ENCODE measurements around the gene PISD. TPM values are rescaled to one million over a fixed set of nuclear protein-coding genes. Genes with fewer than 3 reads are reported as not detected.
"Not testable (repeated sequence)": the region's sequence is repeated elsewhere in the genome, so short reads cannot be mapped to it uniquely, and the experiment has no call there.

PISD gene
- total RNA-seq: 10 to 100 TPM; 36.8 to 41.9 TPM

DNA sequence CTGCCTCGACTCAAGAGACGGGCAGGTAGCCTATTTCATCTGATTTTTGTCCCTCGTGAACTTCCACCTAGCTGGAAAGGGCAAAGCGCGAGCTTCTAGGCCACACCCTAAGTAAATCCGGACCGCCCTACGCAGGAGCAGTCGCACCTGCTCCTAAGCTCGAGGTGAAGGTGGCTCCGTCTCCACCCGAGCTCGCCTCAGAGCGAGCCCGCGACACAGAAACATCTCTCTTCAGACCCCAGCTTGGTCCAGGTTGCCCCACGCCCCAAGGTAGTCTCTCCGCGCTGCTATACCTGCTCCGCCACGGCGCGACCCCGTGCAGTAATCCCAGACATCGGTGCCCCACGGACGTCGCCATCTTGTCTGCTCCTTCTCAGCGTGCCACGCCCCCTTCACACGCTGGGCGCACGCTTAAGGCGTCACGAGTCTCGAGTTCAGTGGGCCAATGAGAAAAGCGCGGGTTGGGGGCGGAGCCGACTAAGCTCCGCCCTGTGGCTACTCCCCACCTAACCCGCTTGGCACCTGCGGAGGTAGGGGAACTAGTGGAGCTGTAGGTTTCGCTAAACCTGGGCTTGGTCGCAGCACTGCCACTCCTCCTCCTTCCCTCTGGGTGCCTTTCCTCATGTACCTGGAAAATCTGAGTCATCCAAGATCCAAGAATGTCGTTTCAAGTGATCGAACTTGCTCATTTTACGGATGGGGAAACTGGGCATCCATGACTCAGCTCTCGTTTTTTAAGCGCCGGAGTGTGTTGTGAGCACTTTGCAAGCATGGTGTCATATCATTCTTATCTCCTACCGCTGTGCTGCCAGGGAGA is at the start of gene PISD:
PISD (minus strand) TSS at position 365 of the 817 bp plus-strand sequence; CDS start at position 358, 7 bp downstream.
- Mint-ChIP-seq H3K9me3 (no peaks in the 10 kb centered on the region), H3K27ac (peak within 1 kb of the TSS; percentile 98 to 99), H3K36me3 (peaks cover 6 to 14% of the 10 kb centered on the region in 2 donors)
- peak; percentile 84 to 89 for ATAC-seq
- DNase-seq (ENCODE audit: low spot score in 2 of 2): peak; percentile 94

DNA sequence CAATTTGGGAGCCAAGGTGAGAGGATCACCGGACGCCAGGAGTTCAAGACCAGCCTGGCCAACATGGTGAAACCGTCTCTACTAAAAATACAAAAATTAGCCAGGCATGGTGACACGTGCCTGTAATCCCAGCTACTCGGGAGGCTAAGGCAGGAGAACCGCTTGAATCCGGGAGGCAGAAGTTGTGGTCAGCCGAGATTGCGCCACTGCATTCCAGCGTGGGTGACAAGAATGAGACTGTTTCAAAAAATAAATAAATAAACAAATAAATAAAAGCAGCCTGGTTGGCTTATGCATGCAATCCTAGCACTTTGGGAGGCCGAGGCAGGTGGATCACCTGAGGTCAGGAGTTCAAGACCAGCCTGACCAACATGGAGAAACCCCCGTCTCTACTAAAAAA is 49.2 kb upstream of the PISD start:
- not testable (repeated sequence) for H3K9me3 Mint-ChIP-seq
- H3K36me3 Mint-ChIP-seq: peaks cover 18 to 24% of the 10 kb centered on the region in 2 donors

DNA sequence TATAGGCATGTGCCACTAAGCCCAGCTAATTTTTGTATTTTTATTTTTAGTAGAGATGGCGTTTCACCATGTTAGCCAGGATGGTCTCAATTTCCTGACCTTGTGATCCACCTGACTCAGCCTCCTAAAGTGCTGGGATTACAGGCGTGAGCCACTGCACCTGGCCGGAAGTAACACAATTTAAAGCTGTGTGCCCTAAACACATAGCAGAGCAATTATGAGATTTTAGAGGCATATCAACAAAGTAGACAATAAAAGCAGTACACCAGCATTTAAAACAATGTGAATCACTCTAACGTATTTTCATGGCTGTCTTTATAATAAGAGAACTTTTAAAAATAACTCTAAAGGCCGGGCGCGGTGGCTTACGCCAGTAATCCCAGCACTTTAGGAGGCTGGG is 45.5 kb upstream of the PISD start:
- DNase-seq (ENCODE audit: low spot score in 2 of 2): no peak

More for the DNA sequence above, 49.2 kb upstream of the PISD start:
- DNase-seq (ENCODE audit: low spot score in 2 of 2); ATAC-seq: not testable (repeated sequence)
- peak overlapping the region in 1 of 2 donors; percentile 74 for H3K27ac Mint-ChIP-seq

DNA sequence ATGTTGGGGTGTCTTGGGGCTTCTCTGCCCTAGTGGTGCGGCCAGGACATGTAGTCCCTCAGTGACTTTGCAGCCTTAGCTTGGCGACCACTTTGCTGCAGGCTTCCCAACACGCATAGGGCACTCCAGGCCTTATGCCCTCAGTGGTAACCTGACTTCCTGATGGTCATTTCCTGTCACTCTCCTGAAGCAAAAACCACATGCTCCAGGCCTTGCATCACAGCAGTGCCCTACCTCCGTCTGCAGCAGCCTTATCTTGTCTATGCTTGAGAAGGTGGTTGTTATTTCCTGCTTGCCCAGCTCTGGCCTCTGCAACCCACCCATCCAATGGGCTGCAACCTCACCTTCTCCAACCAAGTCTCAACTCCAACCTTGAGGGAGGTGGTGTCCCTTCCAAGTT is 33.4 kb upstream of the PISD start:
- H3K27ac Mint-ChIP-seq: no peak overlapping the region
- H3K9me3 Mint-ChIP-seq: no peaks in the 10 kb centered on the region
- peaks cover 0 to 16% of the 10 kb centered on the region in 2 donors for H3K36me3 Mint-ChIP-seq
- DNase-seq (ENCODE audit: low spot score in 2 of 2): no peak
- ATAC-seq: peak in 1 of 2 donors; percentile 21

More for the DNA sequence above, 45.5 kb upstream of the PISD start:
- H3K36me3 Mint-ChIP-seq: peaks cover 8 to 22% of the 10 kb centered on the region in 2 donors
- H3K9me3 Mint-ChIP-seq: no peaks in the 10 kb centered on the region
- H3K27ac Mint-ChIP-seq: no peak overlapping the region
- no peak for ATAC-seq

DNA sequence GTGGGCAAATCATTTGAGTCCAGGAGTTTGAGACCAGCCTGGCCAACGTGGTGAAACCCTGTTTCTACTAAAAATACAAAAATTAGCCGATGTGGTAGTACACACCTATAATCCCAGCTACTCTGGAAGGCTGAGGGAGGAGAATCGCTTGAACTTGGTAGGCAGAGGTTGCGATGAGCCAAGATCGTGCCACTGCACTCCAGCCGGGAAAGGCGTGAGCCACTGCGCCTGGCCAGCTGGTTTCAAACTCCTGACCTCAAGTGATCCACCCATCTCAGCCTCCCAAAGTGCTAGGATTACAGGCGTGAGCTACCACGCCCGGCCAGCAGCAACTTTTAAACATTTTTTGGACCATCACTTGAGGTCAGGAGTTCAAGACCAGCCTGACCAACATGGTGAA is 32.0 kb upstream of the PISD start:
- ATAC-seq; DNase-seq (ENCODE audit: low spot score in 2 of 2); H3K9me3 Mint-ChIP-seq: not testable (repeated sequence)
- Mint-ChIP-seq H3K27ac (peak overlapping the region in 1 of 2 donors; percentile 60), H3K36me3 (peaks cover 0 to 16% of the 10 kb centered on the region in 2 donors)

DNA sequence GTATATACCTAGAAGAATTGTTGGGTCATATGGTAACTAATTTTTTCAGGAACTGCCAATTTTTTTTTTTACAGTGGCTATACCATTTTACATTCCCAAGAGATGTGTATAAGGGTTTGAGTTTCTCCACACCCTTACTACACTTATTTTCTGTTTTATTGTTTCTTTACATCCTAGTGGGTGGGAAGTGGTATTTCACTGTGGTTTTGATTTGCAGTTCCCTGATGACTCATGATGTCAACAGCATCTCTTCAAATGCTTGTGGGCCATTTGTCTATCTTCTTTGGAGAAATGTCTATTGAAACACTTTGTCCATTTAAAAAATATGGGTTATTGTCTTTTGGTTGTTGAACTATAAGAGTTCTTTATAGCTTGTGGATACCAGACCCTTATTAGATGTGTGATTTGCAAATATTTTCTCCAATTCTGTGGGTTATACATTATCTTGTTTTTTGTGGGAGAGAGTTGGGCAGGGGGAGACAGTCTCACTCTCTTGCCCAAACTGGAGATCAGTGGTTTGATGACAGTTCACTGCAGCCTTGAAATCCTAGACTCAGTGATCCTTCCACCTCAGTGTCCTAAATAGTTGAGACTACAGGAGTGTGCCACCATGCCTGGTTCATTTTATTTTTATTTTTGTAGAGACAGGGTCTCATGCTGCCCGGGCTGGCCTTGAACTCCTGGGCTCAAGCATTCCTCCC is 30.3 kb upstream of the PISD start:
- peaks cover 0 to 23% of the 10 kb centered on the region in 2 donors for H3K36me3 Mint-ChIP-seq
- H3K27ac Mint-ChIP-seq: peak overlapping the region in 1 of 2 donors; percentile 42

DNA sequence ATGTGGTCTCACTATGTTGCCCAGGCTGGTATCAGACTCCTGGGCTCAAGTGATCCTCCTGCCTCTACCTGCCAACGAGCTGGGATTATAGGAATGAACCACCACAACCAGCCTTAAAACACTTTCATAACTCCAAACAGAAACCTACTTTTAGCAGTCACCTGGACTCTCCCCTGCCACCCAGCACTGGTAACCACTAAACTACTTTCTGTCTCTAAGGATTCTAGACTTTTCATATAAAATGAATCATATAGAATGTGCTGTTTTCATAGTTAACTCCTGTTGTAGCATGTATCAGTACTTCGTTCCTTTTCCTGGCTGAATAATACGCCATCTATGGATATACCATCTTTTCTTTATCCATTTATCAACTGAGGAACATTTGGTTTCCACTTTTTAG is 29.4 kb upstream of the PISD start:
- Mint-ChIP-seq H3K27ac (peak overlapping the region in 1 of 2 donors; percentile 42), H3K9me3 (no peaks in the 10 kb centered on the region), H3K36me3 (peaks cover 0 to 23% of the 10 kb centered on the region in 2 donors)
- ATAC-seq (peak; percentile 54 to 60), DNase-seq (ENCODE audit: low spot score in 2 of 2) (no peak)

More for the DNA sequence above, 30.3 kb upstream of the PISD start:
- DNase-seq (ENCODE audit: low spot score in 2 of 2) (no peak), ATAC-seq (peak; percentile 75 to 86)
- H3K9me3 Mint-ChIP-seq: no peaks in the 10 kb centered on the region

DNA sequence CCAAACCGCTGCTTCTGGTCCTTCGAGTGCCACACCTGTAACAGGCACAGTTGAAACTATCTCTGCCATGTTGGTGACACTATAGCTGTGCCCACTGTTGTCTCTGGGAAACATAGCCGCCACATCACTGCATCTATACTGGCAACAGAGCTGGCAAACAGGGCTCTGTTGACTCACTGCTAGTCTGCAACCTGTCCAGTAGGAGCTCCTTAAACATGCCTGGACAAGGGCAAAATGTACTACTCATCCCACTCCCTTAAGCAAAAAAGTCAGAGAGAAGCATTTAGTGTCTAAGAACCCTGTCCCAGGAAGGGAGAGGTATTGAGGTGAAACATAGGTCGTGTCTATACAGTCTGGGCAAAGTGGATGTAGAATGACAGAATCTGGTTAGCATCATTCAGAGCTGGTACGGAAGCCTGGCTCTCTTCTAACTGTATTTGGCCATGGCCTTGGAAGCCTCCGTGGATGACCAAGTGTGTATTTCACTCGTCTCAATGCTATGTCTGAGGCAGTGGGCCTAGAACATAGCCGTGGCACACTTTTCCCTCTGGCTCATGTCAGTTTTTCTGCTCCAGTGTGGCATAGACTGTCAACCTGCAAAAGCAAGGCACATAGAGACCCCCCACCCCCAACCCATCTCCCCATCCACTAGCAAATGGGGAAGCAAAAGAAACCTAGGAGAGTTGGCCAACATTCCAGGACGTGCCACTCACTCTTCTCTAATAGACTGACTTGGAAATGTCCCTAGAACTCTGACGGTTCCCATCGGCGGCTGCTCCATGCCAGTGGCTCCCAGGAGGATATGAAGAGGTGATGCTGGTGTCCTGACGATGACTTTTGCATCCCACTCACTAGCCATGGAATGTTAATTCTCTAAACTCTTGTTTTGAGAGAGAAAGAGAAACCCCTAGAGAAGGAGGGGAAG is 21.4 kb upstream of the PISD start:
- Mint-ChIP-seq H3K9me3 (no peaks in the 10 kb centered on the region), H3K27ac (peak overlapping the region; percentile 37 to 79), H3K36me3 (peaks cover 5 to 14% of the 10 kb centered on the region in 2 donors)
- DNase-seq (ENCODE audit: low spot score in 2 of 2) (no peak), ATAC-seq (peak in 1 of 2 donors; percentile 33)

DNA sequence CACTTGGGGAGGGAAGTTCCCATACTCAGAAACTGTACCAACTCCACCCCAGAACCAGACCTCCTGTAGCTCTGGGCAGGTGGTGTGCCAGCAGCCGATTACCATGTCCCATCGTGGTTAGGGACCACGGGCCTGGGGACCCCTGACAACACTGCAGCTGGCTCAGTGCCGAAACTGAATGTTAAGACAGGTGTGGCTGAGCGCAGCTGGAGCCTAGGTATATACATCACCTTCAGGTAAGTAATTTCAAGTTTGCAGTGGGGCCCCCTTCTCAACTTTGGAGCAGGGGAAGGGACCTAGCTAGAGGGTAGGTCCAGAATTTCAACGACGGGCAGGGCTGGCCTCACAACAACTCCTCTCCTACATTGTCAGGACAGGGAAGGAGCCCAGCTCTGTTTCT is 20.7 kb upstream of the PISD start:
- peak overlapping the region in 1 of 2 donors; percentile 37 for H3K27ac Mint-ChIP-seq

DNA sequence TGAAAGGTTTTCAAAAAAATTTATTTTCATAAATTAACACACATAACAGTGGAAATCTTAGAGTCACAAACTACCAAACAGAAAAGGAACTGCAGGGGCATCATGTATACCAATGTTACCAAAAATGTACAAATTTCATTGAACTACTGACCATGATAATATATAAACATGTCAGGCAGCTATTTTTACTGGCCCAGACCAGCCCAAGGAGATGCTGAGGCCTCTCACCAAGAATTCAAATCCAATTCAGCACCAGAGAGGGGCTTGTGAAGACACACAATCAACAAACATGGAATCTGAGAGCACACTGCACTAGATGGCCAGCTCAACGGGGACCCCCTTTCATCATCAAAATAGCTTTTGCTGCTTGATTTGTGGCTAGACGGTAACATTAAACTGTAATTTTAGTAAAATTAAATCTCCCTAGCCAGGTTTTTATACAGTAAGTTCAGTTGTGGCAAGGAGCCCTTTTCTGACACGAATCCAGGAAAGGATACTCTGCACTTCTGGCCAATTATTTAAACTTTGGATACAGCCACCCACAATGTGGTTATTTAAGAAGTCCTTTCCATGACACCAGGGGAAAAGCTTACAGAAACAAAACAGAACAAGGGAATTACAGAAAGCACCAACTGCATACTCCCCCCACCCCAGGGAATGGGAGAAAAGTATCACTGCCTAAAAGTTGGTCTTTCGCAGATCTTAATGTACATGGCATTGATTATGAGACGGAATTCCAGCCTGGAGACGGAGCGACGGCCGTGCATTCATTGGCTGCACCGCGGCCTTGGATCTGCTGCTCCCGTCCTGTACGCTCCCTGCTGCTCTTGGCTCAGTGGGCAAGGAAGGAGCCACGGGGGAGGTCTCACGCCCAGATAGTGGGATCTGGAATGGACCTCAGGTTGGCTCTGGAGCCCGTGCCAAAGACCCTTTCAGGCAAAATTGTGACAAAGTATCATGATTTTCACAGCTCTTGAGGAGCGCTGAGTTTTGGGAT is 19.6 kb upstream of the PISD start:
- DNase-seq (ENCODE audit: low spot score in 2 of 2) (no peak), ATAC-seq (no peak)
- peak overlapping the region in 1 of 2 donors; percentile 37 for H3K27ac Mint-ChIP-seq
- peaks cover 5 to 11% of the 10 kb centered on the region in 2 donors for H3K36me3 Mint-ChIP-seq
- no peaks in the 10 kb centered on the region for H3K9me3 Mint-ChIP-seq

More for the DNA sequence above, 20.7 kb upstream of the PISD start:
- Mint-ChIP-seq H3K9me3 (no peaks in the 10 kb centered on the region), H3K36me3 (peaks cover 5 to 7% of the 10 kb centered on the region in 2 donors)
- DNase-seq (ENCODE audit: low spot score in 2 of 2) (no peak), ATAC-seq (no peak)

DNA sequence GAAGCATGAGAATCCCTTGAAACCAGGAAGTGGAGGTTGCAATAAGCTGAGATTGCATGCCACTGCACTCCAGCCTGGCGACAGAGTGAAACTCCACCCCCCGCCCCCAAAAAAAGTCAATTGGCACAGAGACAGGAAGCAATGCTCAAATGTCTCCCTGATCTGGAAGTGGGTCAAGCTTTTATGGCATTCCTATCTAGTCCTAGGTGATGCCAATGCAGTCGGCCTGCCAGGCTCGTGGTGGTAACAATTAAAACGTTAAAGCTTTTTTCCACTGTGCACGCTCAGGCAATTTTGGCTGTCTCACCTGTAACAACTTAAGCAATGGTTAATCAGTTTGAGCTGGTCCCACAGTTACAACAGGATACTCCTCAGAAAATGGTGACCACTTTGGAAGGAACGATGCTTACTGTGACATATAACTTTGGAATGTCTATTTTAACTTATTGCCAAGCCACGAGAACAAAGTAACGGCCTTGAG is 18.9 kb upstream of the PISD start:
- Mint-ChIP-seq H3K9me3 (no peaks in the 10 kb centered on the region), H3K36me3 (peaks cover 5 to 13% of the 10 kb centered on the region in 2 donors), H3K27ac (no peak overlapping the region)
- ATAC-seq (no peak), DNase-seq (ENCODE audit: low spot score in 2 of 2) (no peak)

DNA sequence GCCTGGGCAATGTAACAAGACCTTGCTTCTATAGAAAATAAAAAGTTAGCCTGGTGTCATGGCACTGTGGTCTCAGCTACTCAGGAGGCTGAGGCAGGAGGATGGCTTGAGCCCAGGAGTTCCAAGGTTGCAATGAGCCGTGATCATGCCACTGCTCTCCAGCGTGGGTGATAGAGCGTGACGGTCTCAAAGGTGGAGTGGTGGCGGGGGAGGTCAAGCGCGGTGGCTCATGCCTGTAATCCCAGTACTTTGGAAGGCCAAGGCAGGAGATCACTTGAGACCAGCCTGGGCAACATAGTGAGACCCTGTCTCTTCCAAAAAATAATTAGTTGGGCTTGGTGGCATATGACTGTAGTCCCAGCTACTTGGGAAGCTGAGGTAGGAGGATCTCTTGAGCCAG is 16.7 kb upstream of the PISD start:
- Mint-ChIP-seq H3K9me3 (no peaks in the 10 kb centered on the region), H3K27ac (peak overlapping the region in 1 of 2 donors; percentile 72), H3K36me3 (peaks cover 0 to 6% of the 10 kb centered on the region in 2 donors)
- DNase-seq (ENCODE audit: low spot score in 2 of 2) (no peak), ATAC-seq (no peak)

DNA sequence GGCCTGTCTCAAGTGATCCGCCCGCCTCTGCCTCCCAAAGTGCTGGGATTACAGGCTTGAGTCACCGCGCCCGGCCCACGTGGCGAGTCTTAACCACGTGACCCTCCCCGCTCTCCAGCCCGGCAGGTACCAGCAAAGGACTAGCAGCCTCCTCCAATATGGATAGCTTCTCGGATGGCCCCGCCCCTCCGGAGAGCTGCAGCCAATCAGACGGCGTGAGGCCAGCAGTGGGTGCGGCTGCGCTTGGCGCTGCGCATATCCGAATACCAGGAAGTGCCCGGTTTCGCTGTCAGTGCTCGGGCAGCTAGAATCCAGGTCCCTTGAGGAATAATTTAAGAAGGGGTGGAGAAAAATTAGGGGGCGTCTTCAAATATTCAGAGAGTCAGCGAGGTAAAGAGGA is 14.7 kb upstream of the PISD start:
- Mint-ChIP-seq H3K36me3 (peaks cover 0 to 6% of the 10 kb centered on the region in 2 donors), H3K27ac (peak overlapping the region; percentile 77 to 99), H3K9me3 (no peaks in the 10 kb centered on the region)
- DNase-seq (ENCODE audit: low spot score in 2 of 2): peak; percentile 91 to 97
- peak; percentile 100 for ATAC-seq

DNA sequence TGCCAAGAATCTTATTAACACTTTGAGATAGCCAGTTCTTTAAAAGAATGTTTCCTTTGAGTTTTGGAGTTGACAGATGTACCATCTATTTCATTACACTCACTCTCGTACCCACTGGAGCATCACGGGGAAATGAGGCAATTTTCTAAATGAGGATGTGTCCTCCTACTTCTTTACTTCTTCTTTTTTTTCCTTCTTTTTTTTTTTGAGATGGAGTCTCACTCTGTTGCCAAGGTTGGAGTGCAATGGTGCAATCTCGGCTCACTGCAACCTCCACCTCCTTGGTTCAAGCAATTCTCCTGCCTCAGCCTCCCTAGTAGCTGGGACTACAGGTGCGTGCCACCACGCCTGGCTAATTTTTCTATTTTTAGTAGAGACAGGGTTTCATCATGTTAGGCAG is 12.2 kb upstream of the PISD start:
- not testable (repeated sequence) for DNase-seq (ENCODE audit: low spot score in 2 of 2); H3K36me3 Mint-ChIP-seq; ATAC-seq; H3K27ac Mint-ChIP-seq; H3K9me3 Mint-ChIP-seq

DNA sequence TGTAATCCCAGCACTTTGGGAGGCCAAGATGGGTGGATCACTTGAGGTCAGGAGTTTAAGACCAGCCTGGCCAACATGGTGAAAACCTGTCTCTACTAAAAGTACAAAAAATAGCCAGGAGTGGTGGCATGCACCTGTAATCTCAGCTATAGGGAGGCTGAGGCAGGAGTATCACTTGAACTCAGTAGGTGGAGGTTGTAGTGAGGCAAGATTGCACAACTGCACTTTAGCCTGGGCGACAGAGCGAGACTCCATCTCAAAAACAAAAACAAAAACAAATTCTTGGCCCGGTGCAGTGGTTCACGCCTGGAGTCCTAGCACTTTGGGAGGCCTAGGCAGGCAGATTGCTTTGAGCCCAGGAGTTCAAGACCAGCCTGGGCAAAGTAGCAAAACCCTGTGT is 6.8 kb upstream of the PISD start:
- not testable (repeated sequence) for ATAC-seq; DNase-seq (ENCODE audit: low spot score in 2 of 2); H3K9me3 Mint-ChIP-seq; H3K27ac Mint-ChIP-seq; H3K36me3 Mint-ChIP-seq

Data from activated naive CD4-positive, alpha-beta T cell treated with anti-CD3 and anti-CD28 coated beads, Interleukin-2, amount 50 U/mL, for 72 hours (primary cell).